ENCODE data around the gene TARBP2.
"Not testable (repeated sequence)": the region's sequence is repeated elsewhere in the genome, so short reads cannot be mapped to it uniquely, and the experiment has no call there.

DNA sequence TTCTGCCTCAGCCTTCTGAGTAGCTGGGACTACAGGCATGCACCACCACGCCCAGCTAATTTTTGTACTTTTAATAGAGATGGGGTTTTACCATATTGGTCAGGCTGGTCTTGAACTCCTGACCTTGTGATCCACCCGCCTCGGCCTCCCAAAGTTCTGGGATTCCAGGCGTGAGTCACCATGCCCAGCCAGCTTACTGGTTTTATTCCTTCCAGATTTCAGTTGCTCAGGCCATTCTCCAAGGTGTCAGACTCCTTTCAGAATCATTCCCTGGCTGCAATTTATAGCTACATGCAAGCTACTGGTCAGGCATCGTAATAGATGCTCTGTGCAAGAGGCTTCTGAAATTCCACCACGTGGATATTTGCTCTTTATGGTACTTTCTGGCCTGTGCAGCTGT is 19.6 kb upstream of the TARBP2 start:
- TF ChIP-seq, protein P1, sequence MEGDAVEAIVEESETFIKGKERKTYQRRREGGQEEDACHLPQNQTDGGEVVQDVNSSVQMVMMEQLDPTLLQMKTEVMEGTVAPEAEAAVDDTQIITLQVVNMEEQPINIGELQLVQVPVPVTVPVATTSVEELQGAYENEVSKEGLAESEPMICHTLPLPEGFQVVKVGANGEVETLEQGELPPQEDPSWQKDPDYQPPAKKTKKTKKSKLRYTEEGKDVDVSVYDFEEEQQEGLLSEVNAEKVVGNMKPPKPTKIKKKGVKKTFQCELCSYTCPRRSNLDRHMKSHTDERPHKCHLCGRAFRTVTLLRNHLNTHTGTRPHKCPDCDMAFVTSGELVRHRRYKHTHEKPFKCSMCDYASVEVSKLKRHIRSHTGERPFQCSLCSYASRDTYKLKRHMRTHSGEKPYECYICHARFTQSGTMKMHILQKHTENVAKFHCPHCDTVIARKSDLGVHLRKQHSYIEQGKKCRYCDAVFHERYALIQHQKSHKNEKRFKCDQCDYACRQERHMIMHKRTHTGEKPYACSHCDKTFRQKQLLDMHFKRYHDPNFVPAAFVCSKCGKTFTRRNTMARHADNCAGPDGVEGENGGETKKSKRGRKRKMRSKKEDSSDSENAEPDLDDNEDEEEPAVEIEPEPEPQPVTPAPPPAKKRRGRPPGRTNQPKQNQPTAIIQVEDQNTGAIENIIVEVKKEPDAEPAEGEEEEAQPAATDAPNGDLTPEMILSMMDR (IDR thresholded peaks at IDR 0.05), result not testable (repeated sequence)
- not testable (repeated sequence) for TF ChIP-seq EZH2phosphoT487 (IDR thresholded peaks at IDR 0.05; ENCODE audit: borderline replicate concordance, low read depth); SMC3 (IDR thresholded peaks at IDR 0.05; ENCODE audit: low read depth, low read length); CHD2 (IDR thresholded peaks at IDR 0.05; ENCODE audit: low read length, partially characterized antibody)
- TF ChIP-seq, protein P2, sequence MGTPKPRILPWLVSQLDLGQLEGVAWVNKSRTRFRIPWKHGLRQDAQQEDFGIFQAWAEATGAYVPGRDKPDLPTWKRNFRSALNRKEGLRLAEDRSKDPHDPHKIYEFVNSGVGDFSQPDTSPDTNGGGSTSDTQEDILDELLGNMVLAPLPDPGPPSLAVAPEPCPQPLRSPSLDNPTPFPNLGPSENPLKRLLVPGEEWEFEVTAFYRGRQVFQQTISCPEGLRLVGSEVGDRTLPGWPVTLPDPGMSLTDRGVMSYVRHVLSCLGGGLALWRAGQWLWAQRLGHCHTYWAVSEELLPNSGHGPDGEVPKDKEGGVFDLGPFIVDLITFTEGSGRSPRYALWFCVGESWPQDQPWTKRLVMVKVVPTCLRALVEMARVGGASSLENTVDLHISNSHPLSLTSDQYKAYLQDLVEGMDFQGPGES (IDR thresholded peaks at IDR 0.05; ENCODE audit: low read depth, low read length), result not testable (repeated sequence)
- TF ChIP-seq, protein P3, sequence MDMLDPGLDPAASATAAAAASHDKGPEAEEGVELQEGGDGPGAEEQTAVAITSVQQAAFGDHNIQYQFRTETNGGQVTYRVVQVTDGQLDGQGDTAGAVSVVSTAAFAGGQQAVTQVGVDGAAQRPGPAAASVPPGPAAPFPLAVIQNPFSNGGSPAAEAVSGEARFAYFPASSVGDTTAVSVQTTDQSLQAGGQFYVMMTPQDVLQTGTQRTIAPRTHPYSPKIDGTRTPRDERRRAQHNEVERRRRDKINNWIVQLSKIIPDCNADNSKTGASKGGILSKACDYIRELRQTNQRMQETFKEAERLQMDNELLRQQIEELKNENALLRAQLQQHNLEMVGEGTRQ (IDR thresholded peaks at IDR 0.05; ENCODE audit: borderline replicate concordance, low read depth, low read length), result not testable (repeated sequence)

Data from SK-N-SH (cell line).